HG02852 (cell line): ENCODE results near the gene THRB.

Experiments
- ATAC-seq: cut with Tn5 transposase; IDR thresholded peaks from one replicate; pipeline ENCODE4 v1.9.1; 2021; ENCODE audit warnings: mild to moderate bottlenecking, moderate library complexity; ENCODE audit not compliant: unreplicated experiment

The THRB gene

GRCh38 chr3:24492971-24493551 is 1.6 kb downstream of the THRB start:
- no peak for ATAC-seq

GRCh38 chr3:24490151-24490550 is 4.5 kb downstream of the THRB start:
- ATAC-seq, result no peak

GRCh38 chr3:24487325-24488262 is 7.1 kb downstream of the THRB start:
- no peak for ATAC-seq

GRCh38 chr3:24485511-24485910 is 9.1 kb downstream of the THRB start:
- ATAC-seq, result no peak

- ATAC-seq, result no peak
Observed at GRCh38 chr3:24483873-24484272, 10.8 kb downstream of the THRB start.

GRCh38 chr3:24482096-24482705 is 12.4 kb downstream of the THRB start:
- no peak for ATAC-seq

GRCh38 chr3:24481193-24481592 is 13.5 kb downstream of the THRB start:
- ATAC-seq, result no peak

- no peak for ATAC-seq
Observed at GRCh38 chr3:24480497-24480896, 14.2 kb downstream of the THRB start.

GRCh38 chr3:24479816-24480215 is 14.8 kb downstream of the THRB start:
- ATAC-seq, result no peak

GRCh38 chr3:24476871-24477656 is 17.6 kb downstream of the THRB start:
- no peak for ATAC-seq

GRCh38 chr3:24475925-24476324 is 18.7 kb downstream of the THRB start:
- no peak for ATAC-seq

- ATAC-seq, result no peak
Observed at GRCh38 chr3:24474862-24475261, 19.8 kb downstream of the THRB start.

GRCh38 chr3:24472358-24472757 is 22.3 kb downstream of the THRB start:
- ATAC-seq, result no peak

- no peak for ATAC-seq
Observed at GRCh38 chr3:24471486-24471885, 23.2 kb downstream of the THRB start.

GRCh38 chr3:24470277-24470676 is 24.4 kb downstream of the THRB start:
- no peak for ATAC-seq

GRCh38 chr3:24464389-24464788 is 30.3 kb downstream of the THRB start:
- no peak for ATAC-seq

GRCh38 chr3:24462737-24463136 is 31.9 kb downstream of the THRB start:
- no peak for ATAC-seq

- ATAC-seq, result no peak
Observed at GRCh38 chr3:24460974-24461373, 33.7 kb downstream of the THRB start.

- no peak for ATAC-seq
Observed at GRCh38 chr3:24457719-24458118, 36.9 kb downstream of the THRB start.

- ATAC-seq, result no peak
Observed at GRCh38 chr3:24454856-24455255, 39.8 kb downstream of the THRB start.

GRCh38 chr3:24454393-24454792 is 40.3 kb downstream of the THRB start:
- no peak for ATAC-seq
